Measurements from ENCODE around the gene PDK2. TPM values are rescaled to one million over a fixed set of nuclear protein-coding genes. Genes with fewer than 3 reads are reported as not detected.
A peak's percentile ranks its signal among the peaks of the same experiment; 100 is the strongest.

The PDK2 gene
- total RNA-seq, 4 donors from 2014 or later = 111 to 335 (median 124) TPM

- intact Hi-C loops (cut with DNase I; ENCODE audit: low total_unique reads) = no loop called here
These were observed 11.4 kb downstream of the PDK2 start for GRCh38 chr17:50106393-50107131.

DNA sequence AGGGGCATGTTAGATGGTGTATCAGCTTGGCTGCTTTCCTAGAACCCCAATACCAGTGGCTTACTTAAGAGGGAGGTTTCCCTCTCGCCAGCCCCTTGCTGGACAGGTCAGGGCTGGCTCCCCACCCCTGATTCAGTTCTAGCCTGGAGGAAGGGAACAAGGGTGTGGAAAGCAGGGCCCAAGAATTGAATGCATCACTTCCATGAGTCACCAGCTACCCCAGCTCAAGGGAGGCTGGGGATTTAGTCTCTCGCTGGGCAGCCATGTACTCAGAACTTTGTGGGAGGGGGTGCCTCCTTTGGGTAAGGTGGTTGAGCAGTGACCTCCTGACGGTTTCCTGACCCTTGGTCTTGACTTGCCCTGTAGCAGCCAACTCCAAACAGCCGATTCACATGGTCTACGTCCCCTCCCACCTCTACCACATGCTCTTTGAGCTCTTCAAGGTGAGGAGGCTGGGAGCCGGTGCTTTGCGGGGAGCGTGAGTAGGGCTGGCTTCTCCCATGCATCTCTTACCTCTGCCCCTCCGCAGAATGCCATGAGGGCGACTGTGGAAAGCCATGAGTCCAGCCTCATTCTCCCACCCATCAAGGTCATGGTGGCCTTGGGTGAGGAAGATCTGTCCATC lies 12.8 kb downstream of the PDK2 start:
- DNase-seq = no peak
- no peaks in the 10 kb centered on the region for H3K9me3 ChIP-seq
- ATAC-seq = no peak
- no peaks in the 10 kb centered on the region for H3K27me3 ChIP-seq
- intact Hi-C loops (cut with DNase I; ENCODE audit: low total_unique reads) = no loop called here
- peaks cover 32 to 43% of the 10 kb centered on the region in 2 donors for H3K4me1 ChIP-seq
- H3K4me3 ChIP-seq = no peak overlapping the region
- in situ Hi-C loops (cut with MboI; ENCODE audit: low sequenced_read_pairs in 4 of 4) = no loop called here
- TF ChIP-seq POLR2A (IDR thresholded peaks at IDR 0.05) = no peak
- TF ChIP-seq, protein P1, sequence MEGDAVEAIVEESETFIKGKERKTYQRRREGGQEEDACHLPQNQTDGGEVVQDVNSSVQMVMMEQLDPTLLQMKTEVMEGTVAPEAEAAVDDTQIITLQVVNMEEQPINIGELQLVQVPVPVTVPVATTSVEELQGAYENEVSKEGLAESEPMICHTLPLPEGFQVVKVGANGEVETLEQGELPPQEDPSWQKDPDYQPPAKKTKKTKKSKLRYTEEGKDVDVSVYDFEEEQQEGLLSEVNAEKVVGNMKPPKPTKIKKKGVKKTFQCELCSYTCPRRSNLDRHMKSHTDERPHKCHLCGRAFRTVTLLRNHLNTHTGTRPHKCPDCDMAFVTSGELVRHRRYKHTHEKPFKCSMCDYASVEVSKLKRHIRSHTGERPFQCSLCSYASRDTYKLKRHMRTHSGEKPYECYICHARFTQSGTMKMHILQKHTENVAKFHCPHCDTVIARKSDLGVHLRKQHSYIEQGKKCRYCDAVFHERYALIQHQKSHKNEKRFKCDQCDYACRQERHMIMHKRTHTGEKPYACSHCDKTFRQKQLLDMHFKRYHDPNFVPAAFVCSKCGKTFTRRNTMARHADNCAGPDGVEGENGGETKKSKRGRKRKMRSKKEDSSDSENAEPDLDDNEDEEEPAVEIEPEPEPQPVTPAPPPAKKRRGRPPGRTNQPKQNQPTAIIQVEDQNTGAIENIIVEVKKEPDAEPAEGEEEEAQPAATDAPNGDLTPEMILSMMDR (IDR thresholded peaks at IDR 0.05 in 4 of 5, conservative IDR thresholded peaks at IDR 0.05 in 1 of 5) = no peak
- peak overlapping the region; percentile 98 to 100 (median 98) for H3K27ac ChIP-seq
- H3K36me3 ChIP-seq = peaks cover 0 to 36% of the 10 kb centered on the region in 2 donors

More at GRCh38 chr17:50106393-50107131, 11.4 kb downstream of the PDK2 start:
- H3K9me3 ChIP-seq = no peaks in the 10 kb centered on the region
- H3K4me1 ChIP-seq = peaks cover 32 to 43% of the 10 kb centered on the region in 2 donors
- DNase-seq (no peak), ATAC-seq (no peak)
- no peak overlapping the region for H3K4me3 ChIP-seq
- no peak for TF ChIP-seq POLR2A (IDR thresholded peaks at IDR 0.05)
- TF ChIP-seq, protein P1 (IDR thresholded peaks at IDR 0.05 in 4 of 5, conservative IDR thresholded peaks at IDR 0.05 in 1 of 5) = no peak
- H3K27me3 ChIP-seq = no peaks in the 10 kb centered on the region
- in situ Hi-C loops (cut with MboI; ENCODE audit: low sequenced_read_pairs in 4 of 4) = no loop called here
- H3K27ac ChIP-seq = peak overlapping the region; percentile 98 to 100 (median 98)
- peaks cover 0 to 36% of the 10 kb centered on the region in 2 donors for H3K36me3 ChIP-seq

DNA sequence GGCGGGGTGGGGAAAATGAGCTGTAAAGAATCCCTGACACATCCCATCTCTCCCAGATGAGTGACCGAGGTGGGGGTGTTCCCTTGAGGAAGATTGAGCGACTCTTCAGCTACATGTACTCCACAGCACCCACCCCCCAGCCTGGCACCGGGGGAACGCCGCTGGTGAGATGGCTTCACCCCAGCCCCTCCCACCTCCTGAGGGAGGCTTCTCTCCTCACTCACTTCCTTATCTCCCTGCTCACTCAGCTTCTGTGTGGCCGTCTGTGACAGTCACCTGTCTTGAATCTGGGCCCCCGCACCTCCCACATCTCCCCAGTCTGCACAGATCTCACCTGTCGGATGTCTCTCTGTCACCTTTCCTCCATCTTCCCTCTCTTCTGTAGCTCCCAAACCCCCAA lies 13.4 kb downstream of the PDK2 start:
- DNase-seq (no peak), ATAC-seq (no peak)
- no peaks in the 10 kb centered on the region for H3K27me3 ChIP-seq
- in situ Hi-C loops (cut with MboI; ENCODE audit: low sequenced_read_pairs in 4 of 4) (no loop called here), intact Hi-C loops (cut with DNase I; ENCODE audit: low total_unique reads) (no loop called here)
- no peaks in the 10 kb centered on the region for H3K9me3 ChIP-seq
- peaks cover 30 to 43% of the 10 kb centered on the region in 2 donors for H3K4me1 ChIP-seq
- TF ChIP-seq, protein P1 (IDR thresholded peaks at IDR 0.05 in 4 of 5, conservative IDR thresholded peaks at IDR 0.05 in 1 of 5) = no peak
- no peak for TF ChIP-seq POLR2A (IDR thresholded peaks at IDR 0.05)
- H3K36me3 ChIP-seq = peaks cover 0 to 36% of the 10 kb centered on the region in 2 donors
- H3K4me3 ChIP-seq = no peak overlapping the region
- peak overlapping the region; percentile 98 to 100 (median 98) for H3K27ac ChIP-seq

DNA sequence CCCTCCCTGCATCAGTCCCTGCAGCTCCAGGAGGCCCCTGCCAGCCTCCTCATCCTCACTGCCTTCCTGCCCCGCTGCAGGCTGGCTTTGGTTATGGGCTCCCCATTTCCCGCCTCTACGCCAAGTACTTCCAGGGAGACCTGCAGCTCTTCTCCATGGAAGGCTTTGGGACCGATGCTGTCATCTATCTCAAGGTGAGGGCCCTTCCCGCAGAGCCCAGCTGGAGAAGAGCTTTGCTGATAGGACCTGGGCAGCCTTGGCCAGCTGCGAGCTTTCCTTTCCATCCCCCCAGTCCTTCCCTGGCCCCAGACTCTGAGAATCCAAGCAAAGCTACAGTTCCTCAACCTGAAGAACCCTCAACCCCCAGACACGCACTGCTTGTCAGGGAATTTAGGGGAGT lies 14.1 kb downstream of the PDK2 start:
- Histone ChIP-seq H3K4me3 (no peak overlapping the region), H3K36me3 (peaks cover 0 to 36% of the 10 kb centered on the region in 2 donors), H3K4me1 (peaks cover 30 to 42% of the 10 kb centered on the region in 2 donors), H3K27me3 (no peaks in the 10 kb centered on the region), H3K27ac (peak overlapping the region; percentile 98 to 100 (median 98)), H3K9me3 (no peaks in the 10 kb centered on the region)
- intact Hi-C loops (cut with DNase I; ENCODE audit: low total_unique reads) = no loop called here
- in situ Hi-C loops (cut with MboI; ENCODE audit: low sequenced_read_pairs in 4 of 4) = no loop called here
- TF ChIP-seq, protein P1 (IDR thresholded peaks at IDR 0.05 in 4 of 5, conservative IDR thresholded peaks at IDR 0.05 in 1 of 5) = no peak
- no peak for TF ChIP-seq POLR2A (IDR thresholded peaks at IDR 0.05)
- DNase-seq = no peak
- no peak for ATAC-seq
